GM12878 (cell line): ENCODE measurements around the gene AXDND1.

Experiments
- BCL11A ChIP-seq: IDR thresholded peaks from 2 replicates; pipeline ENCODE4 v1.6.1; 2011; ENCODE audit warnings: low read depth, low read length
- BRCA1 ChIP-seq: IDR thresholded peaks from 2 replicates; pipeline ENCODE4 v1.6.1; 2011; ENCODE audit warnings: low read depth, low read length, improper control_type of control experiment
- EGR1 ChIP-seq, 2 experiments: IDR thresholded peaks; 1 replicate in 1 of 2; 2 replicates in 1 of 2; pipeline ENCODE4 v1.6.1; 2011 to 2012; ENCODE audit warnings: low read depth in 2 of 2, low read length in 2 of 2, borderline replicate concordance in 1 of 2, mild to moderate bottlenecking in 1 of 2, moderate library complexity in 1 of 2
- ESRRA ChIP-seq: IDR thresholded peaks from 2 replicates; pipeline ENCODE4 v1.6.1; 2012; ENCODE audit warnings: mild to moderate bottlenecking, low read length, improper control_type of control experiment
- POLR2A ChIP-seq: IDR thresholded peaks from 2 replicates; pipeline ENCODE4 v1.6.1; 2011; ENCODE audit warnings: low read depth, mild to moderate bottlenecking, low read length
- SMAD1 ChIP-seq: fragments of 450-650 bp; IDR thresholded peaks from 2 replicates; pipeline ENCODE4 v1.6.1; 2018; ENCODE audit warnings: mild to moderate bottlenecking, low read depth; ENCODE audit not compliant: partially characterized antibody
- TAF1 ChIP-seq: IDR thresholded peaks from 2 replicates; pipeline ENCODE4 v1.6.1; 2011; ENCODE audit warnings: mild to moderate bottlenecking, low read depth, low read length, borderline replicate concordance
- TF ChIP-seq, protein P1 (sequence below), 3 experiments: IDR thresholded peaks in 2 of 3; conservative IDR thresholded peaks in 1 of 3; 2 replicates each; pipeline ENCODE4 v1.5.1; 2011; ENCODE audit warnings: low read depth in 3 of 3, low read length in 3 of 3, mild to moderate bottlenecking in 3 of 3, control low read depth in 2 of 3, moderate library complexity in 2 of 3, inconsistent platforms in 1 of 3, mixed read lengths in 1 of 3; ENCODE audit not compliant: control insufficient read depth in 2 of 3, insufficient read depth in 1 of 3; ENCODE audit errors: extremely low read depth in 1 of 3

DNA sequence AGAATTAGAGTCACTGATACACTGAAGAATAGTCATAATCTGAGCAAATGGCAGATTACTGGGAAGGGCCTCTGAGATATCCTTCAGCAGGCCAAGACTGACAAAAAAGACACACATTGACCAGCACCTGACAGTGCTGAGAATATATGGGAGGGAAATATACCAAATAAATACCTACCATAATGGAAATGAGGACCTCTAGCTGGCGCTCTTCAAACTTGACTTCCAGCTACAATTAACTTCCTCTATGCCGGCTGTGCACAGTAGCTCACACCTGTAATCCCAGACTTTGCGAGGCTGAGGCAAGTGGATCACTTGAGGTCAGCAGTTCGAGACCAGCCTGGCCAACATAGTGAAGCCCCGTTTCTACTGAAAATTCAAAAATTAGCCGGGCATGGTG is 140.4 kb downstream of the AXDND1 start:
- TF ChIP-seq, protein P1, sequence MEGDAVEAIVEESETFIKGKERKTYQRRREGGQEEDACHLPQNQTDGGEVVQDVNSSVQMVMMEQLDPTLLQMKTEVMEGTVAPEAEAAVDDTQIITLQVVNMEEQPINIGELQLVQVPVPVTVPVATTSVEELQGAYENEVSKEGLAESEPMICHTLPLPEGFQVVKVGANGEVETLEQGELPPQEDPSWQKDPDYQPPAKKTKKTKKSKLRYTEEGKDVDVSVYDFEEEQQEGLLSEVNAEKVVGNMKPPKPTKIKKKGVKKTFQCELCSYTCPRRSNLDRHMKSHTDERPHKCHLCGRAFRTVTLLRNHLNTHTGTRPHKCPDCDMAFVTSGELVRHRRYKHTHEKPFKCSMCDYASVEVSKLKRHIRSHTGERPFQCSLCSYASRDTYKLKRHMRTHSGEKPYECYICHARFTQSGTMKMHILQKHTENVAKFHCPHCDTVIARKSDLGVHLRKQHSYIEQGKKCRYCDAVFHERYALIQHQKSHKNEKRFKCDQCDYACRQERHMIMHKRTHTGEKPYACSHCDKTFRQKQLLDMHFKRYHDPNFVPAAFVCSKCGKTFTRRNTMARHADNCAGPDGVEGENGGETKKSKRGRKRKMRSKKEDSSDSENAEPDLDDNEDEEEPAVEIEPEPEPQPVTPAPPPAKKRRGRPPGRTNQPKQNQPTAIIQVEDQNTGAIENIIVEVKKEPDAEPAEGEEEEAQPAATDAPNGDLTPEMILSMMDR (IDR thresholded peaks at IDR 0.05 in 2 of 3, conservative IDR thresholded peaks at IDR 0.05 in 1 of 3; ENCODE audit: control insufficient read depth in 2 of 3, extremely low read depth in 1 of 3, insufficient read depth in 1 of 3, low read depth in 3 of 3, low read length in 3 of 3) = no peak
- TF ChIP-seq TAF1 (no peak), EGR1 (IDR thresholded peaks at IDR 0.05; ENCODE audit: borderline replicate concordance in 1 of 2, low read depth in 2 of 2, low read length in 2 of 2) (no peak), ESRRA (no peak), BRCA1 (no peak), BCL11A (no peak), POLR2A (no peak), SMAD1 (no peak)
